Measurements from ENCODE around the gene BUD23.
"Not testable (repeated sequence)": the region's sequence is repeated elsewhere in the genome, so short reads cannot be mapped to it uniquely, and the experiment has no call there.

BUD23 gene

GRCh38 chr7:73683056-73683787, at the start of gene BUD23, which contains the start of gene DNAJC30:
Gene BUD23 (plus strand): TSS chr7:73683597. CDS start chr7:73683626, 29 bp downstream.
Gene DNAJC30 (minus strand): TSS chr7:73683453. CDS start chr7:73683423, 30 bp downstream.
- DNase-seq: peak; percentile 96 to 98

- no peak for DNase-seq
These were observed 49.6 kb upstream of the BUD23 start for GRCh38 chr7:73633844-73634243.

- no peak for DNase-seq
These were observed 47.8 kb upstream of the BUD23 start for GRCh38 chr7:73635428-73636200.

- DNase-seq: no peak
These were observed 44.5 kb upstream of the BUD23 start for GRCh38 chr7:73638911-73639310.

- no peak for DNase-seq
These were observed 40.6 kb upstream of the BUD23 start for GRCh38 chr7:73642834-73643233.

- no peak for DNase-seq
These were observed 38.6 kb upstream of the BUD23 start for GRCh38 chr7:73644688-73645286.

- DNase-seq: no peak
These were observed 37.7 kb upstream of the BUD23 start for GRCh38 chr7:73645643-73646174.

GRCh38 chr7:73646785-73647724, 36.3 kb upstream of the BUD23 start:
- no peak for DNase-seq

- DNase-seq: peak in 1 of 2 experiments; percentile 21
These were observed 35.4 kb upstream of the BUD23 start for GRCh38 chr7:73647725-73648592.

GRCh38 chr7:73648593-73649332, 34.6 kb upstream of the BUD23 start:
- no peak for DNase-seq

- DNase-seq: no peak
These were observed 33.8 kb upstream of the BUD23 start for GRCh38 chr7:73649576-73649975.

- DNase-seq: no peak
These were observed 32.9 kb upstream of the BUD23 start for GRCh38 chr7:73650524-73650923.

GRCh38 chr7:73652541-73652949, 30.9 kb upstream of the BUD23 start:
- DNase-seq: no peak

GRCh38 chr7:73655309-73655708, 28.1 kb upstream of the BUD23 start:
- not testable (repeated sequence) for DNase-seq

GRCh38 chr7:73659983-73660382, 23.4 kb upstream of the BUD23 start:
- no peak for DNase-seq

- DNase-seq: not testable (repeated sequence)
These were observed 22.8 kb upstream of the BUD23 start for GRCh38 chr7:73660594-73660993.

- no peak for DNase-seq
These were observed 20.4 kb upstream of the BUD23 start for GRCh38 chr7:73663033-73663432.

- DNase-seq: peak; percentile 87 to 96
These were observed 15.9 kb upstream of the BUD23 start, which contains the start of gene VPS37D for GRCh38 chr7:73667344-73668102. Gene VPS37D (plus strand): TSS chr7:73667831. CDS start chr7:73667959, 128 bp downstream.

GRCh38 chr7:73668103-73668885, 15.1 kb upstream of the BUD23 start:
- no peak for DNase-seq
